Loucy (cell line): ENCODE measurements around the gene AVP.
"Not testable (repeated sequence)": the region's sequence is repeated elsewhere in the genome, so short reads cannot be mapped to it uniquely, and the experiment has no call there.

ENCODE experiments used
- H2AFZ ChIP-seq: fragments of 200-600 bp; sonication (generic); 2 replicates; pipeline ENCODE4 v1.6.0; 2016; ENCODE audit warnings: antibody characterized with exemption, mild to moderate bottlenecking, low read length, moderate library complexity
- H3F3A ChIP-seq: fragments of 200-600 bp; 2 replicates; pipeline ENCODE4 v1.6.0; 2016; ENCODE audit warnings: antibody characterized with exemption, low read depth, mild to moderate bottlenecking
- H3K27me3 ChIP-seq: fragments of 200-600 bp; sonication (generic); 2 replicates; pipeline ENCODE4 v1.6.1; 2014; ENCODE audit warnings: low read length, mild to moderate bottlenecking; ENCODE audit not compliant: insufficient read depth, poor library complexity, severe bottlenecking
- H3K36me3 ChIP-seq: fragments of 200-600 bp; sonication (generic); 2 replicates; pipeline ENCODE4 v1.6.1; 2016; ENCODE audit warnings: low read length; ENCODE audit not compliant: insufficient read depth
- H3K4me1 ChIP-seq: fragments of 200-600 bp; sonication (generic); 2 replicates; pipeline ENCODE4 v1.5.1; 2014; ENCODE audit warnings: low read length, mild to moderate bottlenecking; ENCODE audit not compliant: insufficient read depth, poor library complexity, severe bottlenecking
- H3K4me2 ChIP-seq: fragments of 200-600 bp; sonication (generic); 2 replicates; pipeline ENCODE4 v1.6.0; 2014; ENCODE audit warnings: antibody characterized with exemption, low read length, low read depth, mild to moderate bottlenecking; ENCODE audit not compliant: poor library complexity, severe bottlenecking
- H3K4me3 ChIP-seq: fragments of 200-600 bp; sonication (generic); 2 replicates; pipeline ENCODE4 v1.5.1; 2014; ENCODE audit warnings: low read length, mild to moderate bottlenecking, mixed read lengths; ENCODE audit not compliant: poor library complexity, severe bottlenecking
- H3K79me2 ChIP-seq: fragments of 200-600 bp; sonication (generic); 2 replicates; pipeline ENCODE4 v1.6.1; 2014; ENCODE audit warnings: low read length; ENCODE audit not compliant: insufficient read depth
- H3K9ac ChIP-seq: fragments of 200-600 bp; sonication (generic); 2 replicates; pipeline ENCODE4 v1.6.0; 2014; ENCODE audit warnings: mild to moderate bottlenecking, low read depth, low read length, moderate library complexity; ENCODE audit not compliant: poor library complexity, severe bottlenecking
- H3K9me2 ChIP-seq: fragments of 200-600 bp; sonication (generic); replicated peaks from 2 replicates; pipeline ENCODE4 v1.6.1; 2016; ENCODE audit warnings: low read depth, low read length, mixed read lengths
- H3K9me3 ChIP-seq: fragments of 200-600 bp; sonication (generic); 2 replicates; pipeline ENCODE4 v1.6.1; 2014; ENCODE audit warnings: mild to moderate bottlenecking, antibody characterized with exemption, low read length, low read depth; ENCODE audit not compliant: insufficient read depth
- H4K20me1 ChIP-seq: fragments of 200-600 bp; sonication (generic); 2 replicates; pipeline ENCODE4 v1.6.0; 2014; ENCODE audit warnings: antibody characterized with exemption, low read length, mild to moderate bottlenecking; ENCODE audit not compliant: insufficient read depth, poor library complexity, severe bottlenecking
- EZH2phosphoT487 ChIP-seq: fragments of 200-600 bp; IDR thresholded peaks from 2 replicates; pipeline ENCODE4 v1.6.1; 2018; ENCODE audit warnings: antibody characterized with exemption, mild to moderate bottlenecking, moderate library complexity, borderline replicate concordance
- TF ChIP-seq, protein P1 (sequence below): fragments of 200-600 bp; sonication (generic); conservative IDR thresholded peaks from 2 replicates; pipeline ENCODE4 v1.5.1; 2014; ENCODE audit warnings: mild to moderate bottlenecking, antibody characterized with exemption, low read length

Gene AVP

DNA sequence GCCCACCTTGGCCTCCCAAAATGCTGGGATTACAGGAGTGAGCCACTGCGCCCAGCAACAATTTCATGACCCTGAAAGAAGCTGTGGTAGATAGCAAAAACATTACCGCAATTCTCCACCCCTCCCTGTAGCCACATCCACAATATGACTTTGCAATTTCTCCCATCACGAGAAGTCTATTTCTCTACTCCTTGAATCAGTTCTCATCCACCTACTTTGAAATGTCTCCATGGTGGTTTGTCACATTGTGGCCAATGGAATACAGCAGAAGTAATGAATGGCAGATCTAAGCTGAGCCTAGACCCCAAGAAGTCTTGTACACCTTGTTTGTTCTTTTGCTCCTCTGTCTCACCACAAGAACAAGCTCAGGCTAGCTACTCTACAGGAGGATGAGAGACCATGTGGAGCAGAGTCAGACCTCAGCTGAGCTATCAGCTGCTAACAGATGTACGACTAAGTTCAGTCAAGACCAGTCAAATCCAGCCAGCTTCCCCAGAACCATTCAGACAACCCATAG is 6.8 kb downstream of the AVP start:
- H3K9ac ChIP-seq, result no peak overlapping the region
- H3K79me2 ChIP-seq, result no peaks in the 10 kb centered on the region
- H3K4me1 ChIP-seq, result peaks cover 10% of the 10 kb centered on the region
- no peaks in the 10 kb centered on the region for H3K36me3 ChIP-seq
- no peak for TF ChIP-seq EZH2phosphoT487
- TF ChIP-seq, protein P1, sequence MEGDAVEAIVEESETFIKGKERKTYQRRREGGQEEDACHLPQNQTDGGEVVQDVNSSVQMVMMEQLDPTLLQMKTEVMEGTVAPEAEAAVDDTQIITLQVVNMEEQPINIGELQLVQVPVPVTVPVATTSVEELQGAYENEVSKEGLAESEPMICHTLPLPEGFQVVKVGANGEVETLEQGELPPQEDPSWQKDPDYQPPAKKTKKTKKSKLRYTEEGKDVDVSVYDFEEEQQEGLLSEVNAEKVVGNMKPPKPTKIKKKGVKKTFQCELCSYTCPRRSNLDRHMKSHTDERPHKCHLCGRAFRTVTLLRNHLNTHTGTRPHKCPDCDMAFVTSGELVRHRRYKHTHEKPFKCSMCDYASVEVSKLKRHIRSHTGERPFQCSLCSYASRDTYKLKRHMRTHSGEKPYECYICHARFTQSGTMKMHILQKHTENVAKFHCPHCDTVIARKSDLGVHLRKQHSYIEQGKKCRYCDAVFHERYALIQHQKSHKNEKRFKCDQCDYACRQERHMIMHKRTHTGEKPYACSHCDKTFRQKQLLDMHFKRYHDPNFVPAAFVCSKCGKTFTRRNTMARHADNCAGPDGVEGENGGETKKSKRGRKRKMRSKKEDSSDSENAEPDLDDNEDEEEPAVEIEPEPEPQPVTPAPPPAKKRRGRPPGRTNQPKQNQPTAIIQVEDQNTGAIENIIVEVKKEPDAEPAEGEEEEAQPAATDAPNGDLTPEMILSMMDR, result no peak
- H2AFZ ChIP-seq, result peak overlapping the region; percentile 5; the same call in 1 of the 2 replicates
- no peaks in the 10 kb centered on the region for H3K9me2 ChIP-seq
- no peak overlapping the region for H3K4me2 ChIP-seq
- H3K9me3 ChIP-seq, result no peaks in the 10 kb centered on the region
- no peaks in the 10 kb centered on the region for H3K27me3 ChIP-seq
- H3K4me3 ChIP-seq, result no peak overlapping the region
- H4K20me1 ChIP-seq, result no peaks in the 10 kb centered on the region
- no peaks in the 10 kb centered on the region for H3F3A ChIP-seq

DNA sequence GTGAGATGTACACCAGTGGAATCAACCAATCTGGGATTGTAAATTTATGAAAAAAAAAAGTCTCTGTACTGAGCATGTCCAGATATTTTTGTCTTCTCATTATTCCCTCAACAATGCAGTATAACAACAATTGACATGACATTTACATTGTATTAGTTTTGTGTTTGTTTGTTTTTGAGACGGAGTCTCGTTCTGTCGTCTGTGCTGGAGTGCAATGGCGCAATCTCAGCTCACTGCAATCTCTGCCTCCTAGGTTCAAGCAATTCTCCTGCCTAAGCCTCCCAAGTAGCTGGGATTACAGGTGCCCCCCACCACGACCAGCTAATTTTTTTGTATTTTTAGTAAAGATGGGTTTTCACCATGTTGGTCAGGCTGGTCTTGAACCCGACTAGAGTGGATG is 9.2 kb downstream of the AVP start:
- H3K9ac ChIP-seq, H4K20me1 ChIP-seq, H3F3A ChIP-seq, H3K27me3 ChIP-seq, H3K4me2 ChIP-seq, H3K36me3 ChIP-seq, H2AFZ ChIP-seq, H3K9me3 ChIP-seq, H3K4me3 ChIP-seq, H3K9me2 ChIP-seq: not testable (repeated sequence)
- Histone ChIP-seq H3K4me1 (peaks cover 20% of the 10 kb centered on the region), H3K79me2 (peaks cover 16% of the 10 kb centered on the region; the same call in 1 of the 2 replicates)

DNA sequence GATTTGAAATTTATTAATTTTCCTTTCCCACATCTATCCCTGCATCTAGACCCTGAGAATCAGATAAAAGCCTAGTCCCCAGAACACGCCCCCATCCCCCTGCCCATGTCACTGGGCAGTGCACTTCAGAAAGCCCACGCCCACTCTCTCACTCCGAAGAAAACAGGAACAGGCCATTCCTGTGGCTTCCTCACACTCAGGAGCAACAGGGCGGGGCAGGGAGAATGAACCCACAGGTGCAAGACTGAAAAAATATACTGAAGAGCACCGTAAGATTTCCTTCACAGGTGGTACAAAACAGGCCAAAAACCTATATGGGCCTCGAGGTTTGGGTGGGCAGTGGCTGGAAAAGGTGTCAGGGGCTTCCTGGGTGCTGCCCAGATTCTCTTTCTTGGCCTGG is 9.7 kb downstream of the AVP start:
- H2AFZ ChIP-seq, result no peak overlapping the region
- H3K27me3 ChIP-seq, result no peaks in the 10 kb centered on the region
- no peak overlapping the region for H3K4me2 ChIP-seq
- no peaks in the 10 kb centered on the region for H3F3A ChIP-seq
- H3K4me3 ChIP-seq, result no peak overlapping the region
- TF ChIP-seq, protein P1, result no peak
- no peak for TF ChIP-seq EZH2phosphoT487
- H3K36me3 ChIP-seq, result no peaks in the 10 kb centered on the region
- peaks cover 20% of the 10 kb centered on the region for H3K4me1 ChIP-seq
- H4K20me1 ChIP-seq, result no peaks in the 10 kb centered on the region
- no peak overlapping the region for H3K9ac ChIP-seq
- no peaks in the 10 kb centered on the region for H3K9me3 ChIP-seq
- no peaks in the 10 kb centered on the region for H3K9me2 ChIP-seq
- peaks cover 16% of the 10 kb centered on the region; the same call in 1 of the 2 replicates for H3K79me2 ChIP-seq

DNA sequence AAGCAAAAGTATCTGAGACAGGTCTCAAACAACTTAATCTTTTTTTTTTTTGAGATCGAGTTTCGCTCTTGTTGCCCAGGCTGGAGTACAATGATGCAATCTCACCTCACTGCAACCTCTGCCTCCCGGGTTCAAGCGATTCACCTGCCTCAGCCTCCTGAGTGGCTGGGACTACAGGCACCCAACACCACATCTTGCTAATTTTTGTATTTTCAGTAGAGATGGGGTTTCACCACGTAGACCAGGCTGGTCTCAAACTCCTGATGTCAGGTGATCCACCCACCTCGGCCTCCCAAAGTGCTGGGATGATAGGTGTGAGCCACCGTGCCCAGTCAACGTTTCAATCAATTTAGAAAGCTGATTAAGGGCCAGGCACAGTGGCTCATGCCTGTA is 11.3 kb downstream of the AVP start:
- H2AFZ ChIP-seq, H3K36me3 ChIP-seq, H3K9me2 ChIP-seq: not testable (repeated sequence)

More for the DNA sequence above, 11.3 kb downstream of the AVP start:
- Histone ChIP-seq H3K4me1 (peaks cover 20% of the 10 kb centered on the region), H3K4me2 (peak overlapping the region; percentile 89), H3K79me2 (peaks cover 16% of the 10 kb centered on the region; the same call in 1 of the 2 replicates)
- H3K4me3 ChIP-seq, H3K9ac ChIP-seq, H3K9me3 ChIP-seq, H3F3A ChIP-seq, H3K27me3 ChIP-seq, H4K20me1 ChIP-seq: not testable (repeated sequence)
